IPS-20b (cell line): ENCODE results near the gene DIDO1.
"Not testable (repeated sequence)": the region's sequence is repeated elsewhere in the genome, so short reads cannot be mapped to it uniquely, and the experiment has no call there.

Experiments
- H3K27ac ChIP-seq: one replicate; pipeline ENCODE4 v1.5.1; 2013; ENCODE audit warnings: low read length
- H3K27me3 ChIP-seq: 2 replicates; pipeline ENCODE4 v1.6.1; 2013; ENCODE audit warnings: mild to moderate bottlenecking, low read length, inconsistent platforms; ENCODE audit not compliant: insufficient read depth
- H3K36me3 ChIP-seq: 2 replicates; pipeline ENCODE4 v1.6.1; 2013; ENCODE audit warnings: low read depth, mild to moderate bottlenecking, inconsistent platforms, low read length, moderate library complexity; ENCODE audit not compliant: insufficient read depth
- H3K4me1 ChIP-seq: 2 replicates; pipeline ENCODE4 v1.6.1; 2013; ENCODE audit warnings: mild to moderate bottlenecking, control low read depth, inconsistent platforms, low read length, moderate library complexity; ENCODE audit not compliant: insufficient read depth
- H3K4me3 ChIP-seq: 2 replicates; pipeline ENCODE4 v1.5.1; 2013; ENCODE audit warnings: mild to moderate bottlenecking, low read length, inconsistent platforms
- H3K9ac ChIP-seq: 2 replicates; pipeline ENCODE4 v1.6.1; 2013; ENCODE audit warnings: low read depth, mild to moderate bottlenecking, inconsistent platforms, low read length, moderate library complexity
- H3K9me3 ChIP-seq: 2 replicates; pipeline ENCODE4 v1.6.1; 2013; ENCODE audit warnings: mild to moderate bottlenecking, low read depth, low read length, inconsistent platforms; ENCODE audit not compliant: insufficient read depth

Gene DIDO1

DNA sequence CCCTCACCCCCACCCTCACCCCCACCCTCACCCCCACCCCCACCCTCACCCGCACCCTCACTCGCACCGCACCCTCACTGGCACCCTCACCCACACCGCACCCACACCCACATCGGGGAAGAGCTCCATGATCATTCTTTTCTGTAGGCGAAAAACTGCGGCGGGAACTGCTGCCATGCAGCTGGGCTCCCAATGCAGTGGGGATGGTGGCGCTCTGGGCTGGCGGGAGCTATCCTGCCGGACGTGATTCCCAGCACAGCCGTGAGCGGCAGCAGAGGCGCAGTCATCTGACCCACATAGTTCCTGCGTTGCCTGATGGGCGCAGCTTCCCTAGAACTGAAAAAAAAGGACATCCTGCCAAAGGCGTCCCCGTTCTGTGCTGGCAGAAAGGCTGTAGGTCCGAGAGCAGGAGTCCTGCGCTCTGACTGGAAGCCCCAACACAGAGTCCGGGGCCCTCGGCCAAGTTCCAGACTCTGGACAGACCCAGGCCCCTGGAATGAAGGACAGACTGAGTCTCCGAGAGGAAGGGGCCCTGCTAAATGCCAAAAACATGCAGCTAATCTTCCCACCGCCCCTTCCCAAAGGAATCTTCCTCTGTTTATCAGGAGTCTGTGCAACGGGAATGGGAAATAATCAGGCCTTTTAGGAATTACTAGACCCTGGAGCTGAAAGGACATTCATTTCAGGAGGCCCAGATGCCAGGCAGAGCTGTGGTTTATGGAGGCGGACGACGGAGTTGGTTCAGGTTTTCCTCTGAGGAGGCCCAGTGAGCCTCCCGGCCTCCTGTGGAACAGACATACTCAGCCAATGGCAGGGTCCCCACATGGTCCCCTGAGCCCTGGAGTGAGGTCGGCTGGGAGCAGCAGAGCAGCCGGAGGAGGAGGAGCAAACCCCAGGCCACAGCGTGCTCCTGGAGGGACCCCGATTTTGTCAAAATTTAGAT lies 50.6 kb downstream of the DIDO1 start:
- Histone ChIP-seq H3K4me3 (no peak overlapping the region), H3K4me1 (peaks cover 13% of the 10 kb centered on the region), H3K36me3 (no peaks in the 10 kb centered on the region), H3K9me3 (no peaks in the 10 kb centered on the region), H3K27me3 (no peaks in the 10 kb centered on the region; the same call in 1 of the 2 replicates), H3K9ac (peak overlapping the region; percentile 52; the same call in 1 of the 2 replicates), H3K27ac (no peak overlapping the region)

DNA sequence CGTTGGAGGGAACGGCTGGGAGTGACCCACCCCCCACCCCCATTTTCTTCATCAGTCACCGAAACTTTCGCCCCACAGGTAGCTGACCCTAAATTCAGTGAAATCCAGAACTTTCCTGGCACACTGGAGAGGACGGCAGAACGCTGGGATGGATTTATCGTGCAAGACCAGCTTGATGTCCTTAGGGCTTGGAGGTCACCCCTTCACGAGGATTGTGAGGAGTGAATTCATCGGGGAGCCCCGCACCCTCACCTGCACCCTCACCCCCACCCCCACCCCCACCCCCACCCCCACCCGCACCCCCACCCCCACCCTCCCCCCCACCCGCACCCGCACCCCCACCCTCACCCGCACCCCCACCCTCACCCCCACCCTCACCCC lies 51.4 kb downstream of the DIDO1 start:
- Histone ChIP-seq H3K9ac (no peak overlapping the region), H3K36me3 (no peaks in the 10 kb centered on the region), H3K4me3 (no peak overlapping the region), H3K27me3 (no peaks in the 10 kb centered on the region; the same call in 1 of the 2 replicates), H3K27ac (no peak overlapping the region), H3K4me1 (peaks cover 13% of the 10 kb centered on the region), H3K9me3 (no peaks in the 10 kb centered on the region)

DNA sequence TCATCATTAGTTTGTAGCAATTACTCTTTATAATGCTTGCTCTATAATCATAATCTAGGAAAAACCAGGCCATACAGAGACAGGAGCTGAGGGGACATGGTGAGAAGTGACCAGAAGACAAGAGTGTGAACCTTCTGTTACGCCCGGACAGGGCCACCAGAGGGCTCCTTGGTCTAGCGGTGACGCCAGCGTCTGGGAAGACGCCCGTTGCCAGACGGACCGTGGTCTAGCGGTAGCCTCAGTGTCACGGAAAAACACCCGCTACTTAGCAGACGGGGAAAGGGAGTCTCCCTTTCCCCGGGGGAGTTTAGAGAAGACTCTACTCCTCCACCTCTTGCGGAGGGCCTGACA lies 52.6 kb downstream of the DIDO1 start:
- H3K36me3 ChIP-seq, H3K27me3 ChIP-seq, H3K27ac ChIP-seq, H3K4me3 ChIP-seq, H3K9ac ChIP-seq, H3K9me3 ChIP-seq, H3K4me1 ChIP-seq: not testable (repeated sequence)

DNA sequence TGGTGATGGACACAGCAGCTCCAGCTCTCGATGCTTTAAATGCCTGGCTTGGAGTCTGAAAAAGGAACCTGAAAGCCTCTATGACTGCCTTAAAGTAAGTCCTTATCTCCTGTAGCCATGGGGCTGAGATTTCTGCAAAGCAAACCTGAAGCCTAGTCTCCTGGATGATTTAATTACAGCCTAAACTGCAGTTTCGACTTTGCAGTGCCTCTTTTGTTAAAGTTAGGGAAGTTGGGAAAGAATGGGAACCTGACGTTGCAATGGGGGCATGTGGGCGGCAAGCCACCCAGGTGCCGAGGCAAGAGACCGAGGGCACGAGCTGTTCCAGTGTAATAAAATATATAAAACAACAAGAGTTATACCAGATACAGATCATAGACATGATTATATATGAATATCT lies 53.0 kb downstream of the DIDO1 start:
- H3K4me3 ChIP-seq: no peak overlapping the region
- H3K27ac ChIP-seq: no peak overlapping the region
- no peaks in the 10 kb centered on the region for H3K9me3 ChIP-seq
- no peak overlapping the region for H3K9ac ChIP-seq
- no peaks in the 10 kb centered on the region for H3K36me3 ChIP-seq
- H3K27me3 ChIP-seq: no peaks in the 10 kb centered on the region
- H3K4me1 ChIP-seq: peaks cover 7% of the 10 kb centered on the region

DNA sequence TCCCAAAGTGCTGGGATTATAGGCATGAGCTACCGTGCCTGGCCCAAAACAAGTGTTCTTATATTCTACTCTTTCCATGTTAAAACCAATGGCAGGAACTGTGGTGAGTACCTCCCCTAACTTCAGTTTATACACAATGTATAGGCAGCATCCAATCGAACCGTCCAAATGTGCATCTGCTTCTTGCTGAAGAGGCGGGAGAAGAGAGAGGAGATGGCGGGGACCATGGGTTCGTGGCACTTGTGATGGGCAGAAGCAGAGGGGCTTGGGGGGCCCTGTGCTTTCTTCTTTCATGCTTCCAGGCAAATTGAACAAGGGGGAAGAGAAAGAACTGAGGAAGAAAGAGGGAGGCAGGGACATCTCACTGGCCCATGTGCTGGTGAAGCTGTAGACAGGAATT lies 53.4 kb downstream of the DIDO1 start:
- no peak overlapping the region for H3K9ac ChIP-seq

DNA sequence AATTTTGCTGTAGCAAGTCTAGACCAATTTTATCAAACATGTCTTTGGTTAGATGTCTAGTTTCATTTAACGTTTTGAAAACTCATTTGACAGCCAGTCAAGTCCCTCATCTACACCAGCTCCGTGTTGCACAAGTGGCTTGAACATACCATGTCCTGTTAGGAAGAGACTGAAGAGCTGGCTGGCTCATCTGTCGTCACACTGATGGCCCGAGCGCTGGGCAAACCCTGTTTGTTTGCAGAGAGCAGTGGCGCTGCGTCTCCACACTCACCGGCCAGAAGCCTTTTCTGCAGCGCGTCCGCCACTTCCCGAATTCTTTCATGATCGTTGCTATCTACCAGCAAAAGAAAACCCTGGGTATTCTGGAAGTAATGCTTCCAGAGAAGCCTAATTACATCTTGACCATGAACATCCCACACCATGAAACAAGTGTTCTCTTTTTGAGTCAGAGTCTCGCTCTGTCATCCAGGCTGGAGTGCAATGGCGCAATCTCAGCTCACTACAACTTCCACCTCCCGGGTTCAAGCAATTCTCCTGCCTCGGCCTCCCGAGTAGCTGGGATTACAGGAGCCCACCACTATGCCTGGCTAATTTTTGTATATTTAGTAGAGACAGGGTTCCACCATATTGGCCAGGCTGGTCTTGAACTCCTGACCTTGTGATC lies 54.0 kb downstream of the DIDO1 start:
- Histone ChIP-seq H3K36me3 (no peaks in the 10 kb centered on the region), H3K9me3 (no peaks in the 10 kb centered on the region), H3K9ac (no peak overlapping the region), H3K27me3 (no peaks in the 10 kb centered on the region), H3K27ac (no peak overlapping the region), H3K4me3 (no peak overlapping the region), H3K4me1 (peaks cover 5% of the 10 kb centered on the region)

More for the DNA sequence above, 53.4 kb downstream of the DIDO1 start:
- Histone ChIP-seq H3K9me3 (no peaks in the 10 kb centered on the region), H3K27me3 (no peaks in the 10 kb centered on the region), H3K4me3 (no peak overlapping the region), H3K4me1 (peaks cover 5% of the 10 kb centered on the region), H3K27ac (no peak overlapping the region), H3K36me3 (no peaks in the 10 kb centered on the region)

DNA sequence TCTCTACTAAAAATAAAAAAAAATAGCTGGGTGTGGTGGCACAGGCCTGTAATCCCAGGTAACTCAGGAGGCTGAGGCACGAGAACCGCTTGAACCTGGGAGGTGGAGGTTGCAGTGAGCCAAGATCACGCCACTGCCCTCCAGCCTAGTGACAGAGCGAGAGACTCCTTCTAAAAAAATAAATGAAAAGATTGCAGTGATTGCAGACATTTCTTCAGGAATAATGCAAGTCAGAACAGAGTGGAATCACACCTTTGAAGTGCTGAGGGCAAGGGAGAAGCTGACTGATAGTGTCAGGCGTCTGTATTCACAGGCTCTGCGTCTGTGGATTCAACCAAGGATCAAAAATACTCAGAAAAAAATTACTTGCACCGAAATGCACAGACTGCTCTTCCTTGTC lies 62.1 kb downstream of the DIDO1 start:
- no peak overlapping the region for H3K4me3 ChIP-seq
- H3K9ac ChIP-seq: no peak overlapping the region

DNA sequence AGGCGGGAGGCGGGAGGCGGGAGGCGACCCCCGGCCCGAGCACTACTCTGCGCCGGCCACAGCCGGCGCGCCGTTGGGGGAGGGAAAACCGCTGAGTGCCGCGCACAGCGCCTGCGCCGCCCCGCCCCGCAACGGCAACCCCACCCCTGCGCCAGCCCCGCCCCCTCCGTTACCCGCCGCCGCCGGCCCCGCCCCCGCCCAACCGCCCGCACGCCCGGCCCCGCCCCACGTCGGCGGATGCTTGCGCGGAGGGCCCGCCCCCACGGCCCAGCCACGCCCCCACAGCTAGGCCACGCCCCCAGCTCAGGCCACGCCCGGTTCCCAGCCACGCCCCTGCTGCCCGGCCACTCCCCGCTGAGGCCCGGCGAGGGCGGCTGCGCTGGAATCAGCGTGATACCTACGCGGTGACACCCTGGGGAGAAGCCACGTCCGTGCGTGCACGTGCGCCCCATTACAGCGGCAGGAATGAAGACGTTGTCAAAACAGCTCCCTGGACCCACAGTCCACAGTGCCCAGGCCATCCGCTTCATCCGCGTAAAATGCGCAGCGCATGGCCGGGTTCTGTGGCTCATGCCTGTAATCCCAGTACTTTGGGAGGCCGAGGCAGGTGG lies 64.5 kb downstream of the DIDO1 start, which contains the start of gene TCFL5:
TSS of gene TCFL5 (minus strand) at position 97 of the 611 bp plus-strand sequence. CDS start 152 bp downstream, outside the sequence.
- H3K27ac ChIP-seq: no peak within 1 kb of the TSS
- H3K36me3 ChIP-seq: peaks cover 8% of the 10 kb centered on the region
- H3K4me3 ChIP-seq: peak within 1 kb of the TSS; percentile 65; the same call in 1 of the 2 replicates
- H3K9me3 ChIP-seq: no peaks in the 10 kb centered on the region
- H3K4me1 ChIP-seq: peaks cover 9% of the 10 kb centered on the region; the same call in 1 of the 2 replicates
- H3K27me3 ChIP-seq: peaks cover 10% of the 10 kb centered on the region; the same call in 1 of the 2 replicates
- H3K9ac ChIP-seq: peak within 1 kb of the TSS; percentile 39; the same call in 1 of the 2 replicates

More for the DNA sequence above, 62.1 kb downstream of the DIDO1 start:
- Histone ChIP-seq H3K4me1 (peaks cover 9% of the 10 kb centered on the region; the same call in 1 of the 2 replicates), H3K36me3 (no peaks in the 10 kb centered on the region), H3K27ac (no peak overlapping the region), H3K27me3 (peaks cover 10% of the 10 kb centered on the region; the same call in 1 of the 2 replicates), H3K9me3 (no peaks in the 10 kb centered on the region)

DNA sequence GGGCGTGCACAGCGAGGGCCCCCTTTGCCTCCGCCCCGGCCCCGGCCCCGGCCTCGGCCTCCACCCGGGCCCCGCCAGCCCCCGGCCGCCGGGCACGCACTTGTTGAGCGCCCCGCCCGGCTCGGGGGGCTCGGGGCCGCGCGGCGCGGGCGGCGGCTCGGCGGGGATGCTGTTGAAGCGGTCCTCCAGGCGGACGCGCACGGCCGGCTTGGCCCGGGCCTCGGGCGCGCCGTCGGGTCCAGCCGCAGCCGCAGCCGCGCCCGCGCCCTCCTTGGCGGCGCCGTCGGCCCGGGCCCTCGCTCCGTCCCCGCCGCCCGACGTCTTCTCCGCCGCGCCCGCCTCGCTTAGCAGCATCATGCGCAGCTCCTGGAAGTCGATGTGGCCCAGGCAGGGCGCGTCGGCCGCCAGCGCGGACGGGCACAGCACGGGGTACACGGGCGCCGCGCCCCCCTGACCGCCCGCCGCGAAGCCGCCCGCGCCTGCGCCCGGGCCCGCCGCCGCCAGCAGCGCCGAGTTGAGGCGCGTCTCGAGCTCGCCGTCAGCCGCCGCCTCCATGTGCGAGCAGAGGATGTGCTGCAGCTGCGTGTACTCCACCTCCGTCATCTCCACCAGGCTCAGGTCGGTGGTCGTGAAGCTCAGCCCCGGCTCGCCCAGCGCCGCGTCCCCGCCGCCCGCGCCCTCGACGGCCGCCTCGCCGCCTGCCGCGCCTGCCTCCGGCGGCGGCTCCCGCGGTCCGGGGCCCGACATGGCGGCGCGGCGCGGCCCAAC lies 65.2 kb downstream of the DIDO1 start:
- Histone ChIP-seq H3K4me1 (peaks cover 9% of the 10 kb centered on the region; the same call in 1 of the 2 replicates), H3K27me3 (peaks cover 10% of the 10 kb centered on the region; the same call in 1 of the 2 replicates), H3K9ac (no peak overlapping the region), H3K36me3 (peaks cover 11% of the 10 kb centered on the region), H3K4me3 (peak overlapping the region; percentile 65; the same call in 1 of the 2 replicates), H3K27ac (no peak overlapping the region), H3K9me3 (no peaks in the 10 kb centered on the region)

DNA sequence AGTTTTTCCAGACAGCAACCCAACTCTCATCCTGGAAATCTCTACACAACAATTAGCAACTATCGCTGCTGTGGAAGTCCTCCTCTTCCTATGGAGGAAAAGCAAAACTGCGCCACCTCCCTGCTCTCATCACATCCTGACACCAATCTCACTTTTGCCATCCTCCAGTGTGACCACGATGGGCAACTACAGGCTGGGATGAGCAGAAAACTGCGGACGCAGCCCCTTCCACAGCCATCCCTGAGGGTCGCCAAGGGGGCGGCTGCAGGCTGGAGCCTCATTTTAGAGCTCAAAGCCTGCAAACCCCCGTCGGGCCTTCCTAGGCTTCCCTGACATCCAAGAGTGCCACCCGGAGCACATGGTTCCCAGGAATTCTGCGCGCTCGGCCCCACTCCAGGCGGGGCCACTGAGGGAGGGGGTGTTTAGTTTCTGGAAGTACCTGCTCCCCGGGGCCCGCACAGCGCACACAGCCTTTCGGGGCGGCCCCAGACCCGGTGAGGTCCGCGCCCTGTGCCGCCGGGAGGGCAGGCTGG lies 65.8 kb downstream of the DIDO1 start:
- Histone ChIP-seq H3K9me3 (no peaks in the 10 kb centered on the region), H3K4me1 (peaks cover 9% of the 10 kb centered on the region; the same call in 1 of the 2 replicates), H3K9ac (peak overlapping the region; percentile 39; the same call in 1 of the 2 replicates), H3K36me3 (peaks cover 14% of the 10 kb centered on the region), H3K27ac (no peak overlapping the region), H3K27me3 (peaks cover 10% of the 10 kb centered on the region; the same call in 1 of the 2 replicates), H3K4me3 (peak overlapping the region; percentile 65)
